ENCODE measurements around the gene PSMA8. TPM values are rescaled to one million over a fixed set of nuclear protein-coding genes. Genes with fewer than 3 reads are reported as not detected.

The PSMA8 gene
- total and polyA plus RNA-seq, 2 of the 8 experiments (the other 6 are each of a cell fraction or from before 2014, with no cell fraction given): not detected

DNA sequence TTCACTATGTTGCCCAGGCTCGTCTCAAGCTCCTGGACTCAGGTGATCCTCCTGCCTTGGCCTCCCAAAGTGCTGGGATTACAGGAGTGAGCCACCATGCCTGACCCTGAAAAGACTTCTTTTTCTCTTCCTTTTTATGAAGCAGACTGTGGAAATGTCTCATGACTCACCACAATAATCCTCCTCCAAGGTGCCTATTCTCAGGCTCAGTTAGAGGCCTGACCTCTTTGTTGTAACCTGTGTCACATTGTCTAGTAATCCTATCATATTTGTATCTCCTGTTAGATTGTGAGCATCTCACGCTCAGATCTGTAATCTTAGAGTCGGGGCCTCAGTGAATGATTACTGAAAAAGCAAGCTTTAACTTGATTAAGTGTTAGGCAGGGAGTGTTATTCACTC lies 74.3 kb downstream of the PSMA8 start:
- H2AK5ac ChIP-seq (ENCODE audit: low read depth, low read length): no peak overlapping the region
- H3K4ac ChIP-seq (replicated peaks; ENCODE audit: insufficient read length, low read depth, low read length): no peak overlapping the region
- H3K23me2 ChIP-seq (ENCODE audit: low read depth, low read length): no peaks in the 10 kb centered on the region
- H2BK5ac ChIP-seq (ENCODE audit: low read depth, low read length): no peak overlapping the region
- ChIA-PET POLR2A (ENCODE audit: partially characterized antibody) (no interaction called here), CTCF (ENCODE audit: partially characterized antibody) (no interaction called here)
- no peaks in the 10 kb centered on the region for H3K79me2 ChIP-seq (ENCODE audit: control insufficient read depth in 1 of 2, insufficient read depth in 2 of 2, low read length in 2 of 2)
- no peak overlapping the region for H2BK20ac ChIP-seq (ENCODE audit: low read length)
- no peak overlapping the region for H2BK12ac ChIP-seq (ENCODE audit: low read depth, low read length)
- no peak overlapping the region for H4K5ac ChIP-seq (ENCODE audit: insufficient read length, low read depth, low read length)
- no peak overlapping the region for H3K4me3 ChIP-seq (ENCODE audit: extremely low read depth in 1 of 4, insufficient read depth in 2 of 4, low read depth in 3 of 4, low read length in 4 of 4)
- H3K27me3 ChIP-seq (replicated peaks in 1 of 4; ENCODE audit: control insufficient read depth in 3 of 4, extremely low read depth in 1 of 4, insufficient read depth in 3 of 4, low read length in 3 of 4): no peaks in the 10 kb centered on the region
- DNase-seq (ENCODE audit: low read depth in 1 of 2, low spot score in 2 of 2) (no peak), FAIRE-seq (no peak)
- no peak overlapping the region for H3K56ac ChIP-seq (replicated peaks; ENCODE audit: insufficient read length, low read depth, low read length)
- 96% methylated on average over 3 of the region's 3 CpGs; no CpG with 5 or more reads in 1 of the 2 experiments for WGBS, 2 experiments (ENCODE audit: extremely low coverage in 1 of 2, insufficient coverage in 1 of 2, insufficient read length in 1 of 2, insufficient replicate concordance in 2 of 2, low coverage in 1 of 2, low lambda C conversion rate in 2 of 2, missing lambda C conversion rate in 1 of 2)
- no peaks in the 10 kb centered on the region for H3K36me3 ChIP-seq (ENCODE audit: control insufficient read depth in 2 of 4, insufficient read depth in 4 of 4, low read length in 3 of 4)
- no peak overlapping the region for H3K23ac ChIP-seq (ENCODE audit: insufficient read length)
- no peak overlapping the region for H3K27ac ChIP-seq (ENCODE audit: low read depth, low read length)
- no peak overlapping the region for H3K18ac ChIP-seq (ENCODE audit: extremely low read depth, low read length)
- no peak overlapping the region for H2BK120ac ChIP-seq (replicated peaks; ENCODE audit: low read depth, low read length)
- no peaks in the 10 kb centered on the region; a peak in 1 of 7 replicates for H3K4me1 ChIP-seq (replicated peaks in 1 of 4; ENCODE audit: control insufficient read depth in 3 of 4, insufficient read depth in 4 of 4, low read length in 3 of 4)
- no peaks in the 10 kb centered on the region for H4K20me1 ChIP-seq (replicated peaks in 1 of 2; ENCODE audit: control insufficient read depth in 1 of 2, insufficient read depth in 2 of 2, low read length in 2 of 2)
- H3K9me3 ChIP-seq (ENCODE audit: insufficient read depth in 2 of 2, low read depth in 1 of 2, low read length in 1 of 2): no peaks in the 10 kb centered on the region
- TF ChIP-seq, protein P1, sequence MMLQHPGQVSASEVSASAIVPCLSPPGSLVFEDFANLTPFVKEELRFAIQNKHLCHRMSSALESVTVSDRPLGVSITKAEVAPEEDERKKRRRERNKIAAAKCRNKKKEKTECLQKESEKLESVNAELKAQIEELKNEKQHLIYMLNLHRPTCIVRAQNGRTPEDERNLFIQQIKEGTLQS (IDR thresholded peaks at IDR 0.05; ENCODE audit: insufficient read depth, low read depth, low read length): no peak
- TF ChIP-seq BACH1 (IDR thresholded peaks at IDR 0.05; ENCODE audit: low read length): no peak
- no peak for TF ChIP-seq GTF2F1 (IDR thresholded peaks at IDR 0.05; ENCODE audit: borderline replicate concordance, low read depth, low read length)
- TF ChIP-seq HDAC2 (IDR thresholded peaks at IDR 0.05; ENCODE audit: borderline replicate concordance in 1 of 2, low read depth in 2 of 2, low read length in 2 of 2): no peak
- TF ChIP-seq FOSL1 (IDR thresholded peaks at IDR 0.05; ENCODE audit: insufficient read depth, low read depth, low read length): no peak
- TF ChIP-seq YY1 (IDR thresholded peaks at IDR 0.05; ENCODE audit: low read depth, low read length): no peak
- no peak for TF ChIP-seq KDM1A (IDR thresholded peaks at IDR 0.05; ENCODE audit: borderline replicate concordance, low read length)
- TF ChIP-seq CBX8 (IDR thresholded peaks at IDR 0.05; ENCODE audit: borderline replicate concordance, low read depth, low read length): no peak
- no peak for TF ChIP-seq KDM5A (IDR thresholded peaks at IDR 0.05; ENCODE audit: low read length)
- TF ChIP-seq ZNF274 (IDR thresholded peaks at IDR 0.05; ENCODE audit: borderline replicate concordance, extremely low read depth, low read length): no peak
- no peak overlapping the region for H2AFZ ChIP-seq (ENCODE audit: low read length)
- H3K79me1 ChIP-seq (ENCODE audit: low read depth, low read length): no peaks in the 10 kb centered on the region
- H4K8ac ChIP-seq (ENCODE audit: extremely low read depth, insufficient read depth, low read length): no peak overlapping the region
- H4K91ac ChIP-seq (replicated peaks; ENCODE audit: insufficient read length, low read length): no peak overlapping the region
- no peak overlapping the region for H3K14ac ChIP-seq (ENCODE audit: insufficient read length)
- H3K9ac ChIP-seq (replicated peaks in 1 of 4; ENCODE audit: extremely low read depth in 1 of 4, low read depth in 3 of 4, low read length in 3 of 4): no peak overlapping the region
- H2BK15ac ChIP-seq (ENCODE audit: low read length): no peak overlapping the region
- no peak overlapping the region for H3K4me2 ChIP-seq (ENCODE audit: insufficient read depth in 1 of 2, low read depth in 2 of 2, low read length in 2 of 2)

All from H1 (cell line).